ENCODE measurements around the gene EFNA3.

DNA sequence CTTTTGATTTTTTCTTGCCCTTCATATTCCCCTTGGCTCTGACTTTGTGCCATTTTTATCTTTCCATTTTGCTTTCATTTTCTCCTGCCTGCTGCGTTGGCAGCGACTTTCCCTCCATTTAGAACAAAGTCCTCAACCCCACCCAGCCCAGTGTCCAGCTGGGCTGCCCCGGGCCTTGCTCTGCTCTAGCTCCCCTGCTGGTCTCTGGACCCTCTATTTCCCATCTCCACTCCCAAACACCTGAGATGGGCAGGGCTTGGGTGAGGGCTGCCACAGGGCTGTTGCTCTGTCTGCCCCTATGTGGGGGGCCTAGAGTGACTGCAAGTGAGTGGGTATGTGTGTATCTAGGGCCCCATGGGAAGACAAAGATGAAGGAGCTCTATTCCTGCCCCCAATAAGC is 34.8 kb upstream of the EFNA3 start:
- TF ChIP-seq POLR2AphosphoS5 (IDR thresholded peaks at IDR 0.05), result no peak
- TF ChIP-seq, protein P1, sequence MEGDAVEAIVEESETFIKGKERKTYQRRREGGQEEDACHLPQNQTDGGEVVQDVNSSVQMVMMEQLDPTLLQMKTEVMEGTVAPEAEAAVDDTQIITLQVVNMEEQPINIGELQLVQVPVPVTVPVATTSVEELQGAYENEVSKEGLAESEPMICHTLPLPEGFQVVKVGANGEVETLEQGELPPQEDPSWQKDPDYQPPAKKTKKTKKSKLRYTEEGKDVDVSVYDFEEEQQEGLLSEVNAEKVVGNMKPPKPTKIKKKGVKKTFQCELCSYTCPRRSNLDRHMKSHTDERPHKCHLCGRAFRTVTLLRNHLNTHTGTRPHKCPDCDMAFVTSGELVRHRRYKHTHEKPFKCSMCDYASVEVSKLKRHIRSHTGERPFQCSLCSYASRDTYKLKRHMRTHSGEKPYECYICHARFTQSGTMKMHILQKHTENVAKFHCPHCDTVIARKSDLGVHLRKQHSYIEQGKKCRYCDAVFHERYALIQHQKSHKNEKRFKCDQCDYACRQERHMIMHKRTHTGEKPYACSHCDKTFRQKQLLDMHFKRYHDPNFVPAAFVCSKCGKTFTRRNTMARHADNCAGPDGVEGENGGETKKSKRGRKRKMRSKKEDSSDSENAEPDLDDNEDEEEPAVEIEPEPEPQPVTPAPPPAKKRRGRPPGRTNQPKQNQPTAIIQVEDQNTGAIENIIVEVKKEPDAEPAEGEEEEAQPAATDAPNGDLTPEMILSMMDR (IDR thresholded peaks at IDR 0.05), result no peak
- TF ChIP-seq POLR2A (IDR thresholded peaks at IDR 0.05; ENCODE audit: low read depth), result no peak

Measured in esophagus muscularis mucosa (tissue), 3 donors.